Neural progenitor cell (in vitro differentiated cells): ENCODE measurements around the gene COA8. TPM values are rescaled to one million over a fixed set of nuclear protein-coding genes. Genes with fewer than 3 reads are reported as not detected.

Experiments
- DNase-seq: peaks from one replicate; pipeline ENCODE4 v3.0.0-alpha.2; 2016; ENCODE audit warnings: low spot score
- H2AFZ ChIP-seq: fragments of 200-600 bp; sonication (generic); replicated peaks from 2 replicates; pipeline ENCODE4 v1.6.1; 2016; ENCODE audit warnings: antibody characterized with exemption
- H3F3A ChIP-seq: fragments of 200-600 bp; sonication (generic); 2 replicates; pipeline ENCODE4 v1.6.1; 2016; ENCODE audit warnings: antibody characterized with exemption, low read depth
- H3K27ac ChIP-seq: fragments of 200-600 bp; sonication (generic); 2 replicates; pipeline ENCODE4 v1.5.1; 2016; ENCODE audit warnings: mild to moderate bottlenecking
- H3K27me3 ChIP-seq: fragments of 200-600 bp; sonication (generic); 2 replicates; pipeline ENCODE4 v1.6.1; 2016; ENCODE audit warnings: mild to moderate bottlenecking, moderate library complexity
- H3K36me3 ChIP-seq: fragments of 200-600 bp; sonication (generic); 2 replicates; pipeline ENCODE4 v1.5.1; 2016
- H3K4me1 ChIP-seq: fragments of 200-600 bp; sonication (generic); 2 replicates; pipeline ENCODE4 v1.6.1; 2016; ENCODE audit warnings: mixed run types
- H3K4me2 ChIP-seq: fragments of 200-600 bp; sonication (generic); 2 replicates; pipeline ENCODE4 v1.6.1; 2016
- H3K4me3 ChIP-seq: fragments of 200-600 bp; sonication (generic); 2 replicates; pipeline ENCODE4 v1.5.1; 2016
- H3K79me2 ChIP-seq: fragments of 200-600 bp; sonication (generic); 2 replicates; pipeline ENCODE4 v1.6.1; 2016; ENCODE audit warnings: low read depth
- H3K9ac ChIP-seq: fragments of 200-600 bp; sonication (generic); 2 replicates; pipeline ENCODE4 v1.6.1; 2016
- H3K9me3 ChIP-seq: fragments of 200-600 bp; sonication (generic); 2 replicates; pipeline ENCODE4 v1.5.1; 2016; ENCODE audit warnings: low read depth
- H4K20me1 ChIP-seq: fragments of 200-600 bp; sonication (generic); 2 replicates; pipeline ENCODE4 v1.6.1; 2016; ENCODE audit warnings: low read depth
- H3K27ac Mint-ChIP-seq: 3 replicates; pipeline ENCODE4 v1.8.0; 2021; ENCODE audit warnings: mixed read lengths
- H3K27me3 Mint-ChIP-seq: 2 replicates; pipeline ENCODE4 v1.8.0; 2022; ENCODE audit warnings: low read depth, mild to moderate bottlenecking, inconsistent platforms, moderate library complexity, mixed read lengths; ENCODE audit not compliant: insufficient read depth
- H3K36me3 Mint-ChIP-seq: 3 replicates; pipeline ENCODE4 v1.8.0; 2021; ENCODE audit warnings: mixed read lengths
- H3K4me1 Mint-ChIP-seq: 3 replicates; pipeline ENCODE4 v1.8.0; 2021; ENCODE audit warnings: mixed read lengths
- H3K4me3 Mint-ChIP-seq: 3 replicates; pipeline ENCODE4 v1.8.0; 2021; ENCODE audit warnings: mild to moderate bottlenecking, moderate library complexity, mixed read lengths
- H3K9me3 Mint-ChIP-seq: 3 replicates; pipeline ENCODE4 v1.8.0; 2020; ENCODE audit warnings: mixed read lengths
- CTCF ChIP-seq: fragments of 200-600 bp; sonication (generic); IDR thresholded peaks from 2 replicates; pipeline ENCODE4 v1.5.1; 2017; ENCODE audit warnings: antibody characterized with exemption, mild to moderate bottlenecking
- EZH2 ChIP-seq: fragments of 200-600 bp; sonication (generic); IDR thresholded peaks from 2 replicates; pipeline ENCODE4 v1.6.1; 2017; ENCODE audit warnings: antibody characterized with exemption, mild to moderate bottlenecking, moderate library complexity
- EZH2phosphoT487 ChIP-seq: fragments of 200-600 bp; sonication (generic); IDR thresholded peaks from 2 replicates; pipeline ENCODE4 v1.6.1; 2017; ENCODE audit warnings: antibody characterized with exemption
- total RNA-seq: library from RNA; depleted of rRNA; stranded (reverse); fragments of >200 nt; gene quantifications from 2 replicates; pipeline ENCODE4 v1.2.3, GENCODE V29; 2015; ENCODE audit warnings: low replicate concordance

The COA8 gene
- total RNA-seq, 1 donor from 2014 or later: 72.3 TPM

GRCh38 chr14:103539056-103539825 is 23.5 kb upstream of the COA8 start:
- H3K27ac ChIP-seq: no peak overlapping the region
- TF ChIP-seq EZH2phosphoT487 (no peak), CTCF (no peak), EZH2 (no peak)

GRCh38 chr14:103540821-103541708 is 21.7 kb upstream of the COA8 start:
- Histone ChIP-seq H3K4me1 (peaks cover 45% of the 10 kb centered on the region), H3K27me3 (no peaks in the 10 kb centered on the region), H4K20me1 (no peaks in the 10 kb centered on the region), H3K4me3 (no peak overlapping the region), H2AFZ (no peak overlapping the region), H3K36me3 (no peaks in the 10 kb centered on the region), H3K9ac (no peak overlapping the region), H3K79me2 (no peaks in the 10 kb centered on the region), H3K27ac (no peak overlapping the region), H3K4me2 (peak overlapping the region; percentile 92), H3K9me3 (no peaks in the 10 kb centered on the region), H3F3A (peaks cover 7% of the 10 kb centered on the region)
- no peak for DNase-seq
- peaks cover 2% of the 10 kb centered on the region for H3K36me3 Mint-ChIP-seq
- no peaks in the 10 kb centered on the region for H3K9me3 Mint-ChIP-seq
- no peak for TF ChIP-seq EZH2phosphoT487
- no peak for TF ChIP-seq EZH2
- no peak for TF ChIP-seq CTCF
- H3K4me3 Mint-ChIP-seq: no peak overlapping the region
- peaks cover 36% of the 10 kb centered on the region for H3K4me1 Mint-ChIP-seq
- H3K27ac Mint-ChIP-seq: peak overlapping the region; percentile 88
- H3K27me3 Mint-ChIP-seq: peaks cover 8% of the 10 kb centered on the region

More at GRCh38 chr14:103539056-103539825, 23.5 kb upstream of the COA8 start:
- H4K20me1 ChIP-seq: no peaks in the 10 kb centered on the region
- H3K79me2 ChIP-seq: no peaks in the 10 kb centered on the region
- H3K4me1 Mint-ChIP-seq: peaks cover 25% of the 10 kb centered on the region
- no peaks in the 10 kb centered on the region for H3K9me3 Mint-ChIP-seq
- no peak for DNase-seq
- H2AFZ ChIP-seq: no peak overlapping the region
- peaks cover 2% of the 10 kb centered on the region for H3K36me3 Mint-ChIP-seq
- H3F3A ChIP-seq: peaks cover 7% of the 10 kb centered on the region
- peaks cover 39% of the 10 kb centered on the region for H3K4me1 ChIP-seq
- no peaks in the 10 kb centered on the region for H3K36me3 ChIP-seq
- H3K27me3 Mint-ChIP-seq: peaks cover 4% of the 10 kb centered on the region
- H3K9ac ChIP-seq: no peak overlapping the region
- H3K4me2 ChIP-seq: no peak overlapping the region
- H3K4me3 Mint-ChIP-seq: no peak overlapping the region
- H3K9me3 ChIP-seq: no peaks in the 10 kb centered on the region
- no peak overlapping the region for H3K4me3 ChIP-seq
- H3K27ac Mint-ChIP-seq: peak overlapping the region; percentile 63
- H3K27me3 ChIP-seq: no peaks in the 10 kb centered on the region

DNA sequence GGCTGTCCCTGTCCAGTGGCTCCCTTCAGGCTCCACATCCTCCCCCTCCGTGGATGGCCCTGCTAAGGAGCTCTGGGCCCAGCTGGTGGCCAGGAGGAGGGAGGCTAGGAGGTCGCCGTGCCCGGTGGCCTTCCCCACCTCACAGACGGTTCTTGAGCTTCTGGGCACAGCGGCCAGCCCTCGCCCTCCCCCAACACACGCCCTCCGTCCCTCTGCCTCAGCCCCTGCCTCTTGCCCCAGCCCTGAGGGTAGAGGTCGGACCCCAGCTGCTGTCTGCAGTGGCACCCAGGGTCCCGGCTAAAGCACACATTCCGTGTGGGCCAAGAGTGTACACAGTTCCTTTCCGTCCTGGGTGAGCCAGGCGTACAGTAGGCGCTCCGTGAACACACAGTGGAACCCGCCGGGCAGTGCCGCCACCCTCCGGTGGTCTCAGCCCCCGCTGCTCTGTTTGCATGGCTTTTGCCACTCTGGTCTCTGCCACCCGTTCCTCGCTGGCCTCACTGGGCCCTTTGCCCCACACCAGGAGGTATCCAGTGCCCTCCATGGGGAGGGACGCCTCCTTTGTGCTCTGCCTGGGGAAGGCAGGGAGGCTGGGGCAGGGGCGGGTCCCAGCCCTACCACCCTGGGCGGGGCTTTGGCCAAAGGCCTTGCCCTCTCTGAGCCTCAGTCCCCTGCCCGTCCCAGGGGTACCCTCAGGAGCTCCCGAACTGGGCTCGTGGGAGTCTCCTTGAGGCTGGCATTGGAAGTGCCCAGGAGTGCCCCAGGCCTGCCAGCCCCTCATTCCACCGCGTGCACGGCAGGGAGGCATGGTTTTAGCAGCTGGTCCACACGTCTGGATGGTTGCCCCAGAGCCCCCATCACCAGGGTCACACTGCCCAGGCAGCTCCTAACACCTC is 20.8 kb upstream of the COA8 start:
- peak overlapping the region; percentile 85 for H3K27ac Mint-ChIP-seq
- peak overlapping the region; percentile 85 for H3K27ac ChIP-seq

More for the DNA sequence above, 20.8 kb upstream of the COA8 start:
- peaks cover 36% of the 10 kb centered on the region for H3K4me1 Mint-ChIP-seq
- TF ChIP-seq CTCF: peak; percentile 6
- no peak for TF ChIP-seq EZH2phosphoT487
- peak overlapping the region; percentile 42 for H3K4me3 ChIP-seq
- H4K20me1 ChIP-seq: no peaks in the 10 kb centered on the region
- no peaks in the 10 kb centered on the region for H3K79me2 ChIP-seq
- H3K4me3 Mint-ChIP-seq: peak overlapping the region; percentile 65
- H3K9me3 Mint-ChIP-seq: no peaks in the 10 kb centered on the region
- H3F3A ChIP-seq: peaks cover 7% of the 10 kb centered on the region
- H3K36me3 Mint-ChIP-seq: peaks cover under 1% of the 10 kb centered on the region
- H3K36me3 ChIP-seq: no peaks in the 10 kb centered on the region
- no peaks in the 10 kb centered on the region for H3K27me3 ChIP-seq
- DNase-seq: peak; percentile 65
- no peaks in the 10 kb centered on the region for H3K9me3 ChIP-seq
- H2AFZ ChIP-seq: no peak overlapping the region
- H3K4me2 ChIP-seq: peak overlapping the region; percentile 92
- peaks cover 45% of the 10 kb centered on the region for H3K4me1 ChIP-seq
- peaks cover 8% of the 10 kb centered on the region for H3K27me3 Mint-ChIP-seq
- H3K9ac ChIP-seq: peak overlapping the region; percentile 60
